GF-D8 (cell line): ENCODE results near the gene GPC6.

Experiments
- DNase-seq: peaks from one replicate; lab custom pipeline; 2025; lab: John Stamatoyannopoulos, UW

GPC6 gene

DNA sequence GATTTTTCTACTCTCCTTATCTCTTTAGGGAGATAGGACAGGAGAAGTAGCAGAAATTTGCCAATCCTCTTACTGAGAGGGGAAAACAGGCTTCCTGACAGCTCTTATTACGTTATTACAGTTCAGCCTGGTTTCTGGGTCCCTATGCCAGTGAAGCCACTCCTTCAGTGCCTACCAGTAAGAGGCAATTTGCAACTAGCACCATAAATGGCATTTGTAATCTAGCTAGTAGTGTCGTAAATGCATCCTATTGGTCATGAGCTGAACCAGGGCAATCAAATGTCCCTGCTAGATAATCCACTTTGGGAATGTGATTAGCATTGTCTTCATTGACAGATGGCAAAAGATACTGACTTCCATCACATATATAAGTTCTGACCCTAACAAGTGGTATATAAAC is 824.1 kb downstream of the GPC6 start:
- DNase-seq, result no peak

DNA sequence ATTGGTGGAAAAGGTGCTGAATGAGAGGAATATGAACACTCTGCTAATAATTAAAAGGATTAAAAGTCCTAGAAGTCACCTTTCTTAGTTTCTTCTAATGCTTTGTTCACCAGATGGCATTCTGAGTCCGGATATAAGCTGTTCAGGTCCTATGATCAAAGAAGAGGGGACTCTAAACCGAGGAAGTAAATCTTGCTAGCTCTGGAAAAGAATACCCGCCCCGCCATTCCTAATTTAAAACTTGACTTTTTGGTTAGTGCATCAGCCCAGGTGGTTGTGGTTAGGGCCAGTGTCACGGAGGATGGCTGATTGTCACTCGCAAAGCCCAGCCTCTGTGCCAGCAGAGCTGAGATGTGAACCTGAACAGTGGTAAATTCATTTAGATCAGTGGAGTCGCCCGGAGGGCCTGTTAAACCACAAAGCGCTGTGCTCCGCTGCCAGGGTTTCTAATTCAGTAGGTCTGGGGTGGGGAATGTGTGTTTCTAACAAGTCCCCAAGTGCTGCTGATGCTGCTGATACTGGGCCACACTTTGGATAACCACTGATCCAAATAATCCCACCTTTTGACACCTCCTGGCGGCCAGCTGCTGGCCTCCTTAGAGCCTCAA is 827.5 kb downstream of the GPC6 start:
- DNase-seq, result no peak

DNA sequence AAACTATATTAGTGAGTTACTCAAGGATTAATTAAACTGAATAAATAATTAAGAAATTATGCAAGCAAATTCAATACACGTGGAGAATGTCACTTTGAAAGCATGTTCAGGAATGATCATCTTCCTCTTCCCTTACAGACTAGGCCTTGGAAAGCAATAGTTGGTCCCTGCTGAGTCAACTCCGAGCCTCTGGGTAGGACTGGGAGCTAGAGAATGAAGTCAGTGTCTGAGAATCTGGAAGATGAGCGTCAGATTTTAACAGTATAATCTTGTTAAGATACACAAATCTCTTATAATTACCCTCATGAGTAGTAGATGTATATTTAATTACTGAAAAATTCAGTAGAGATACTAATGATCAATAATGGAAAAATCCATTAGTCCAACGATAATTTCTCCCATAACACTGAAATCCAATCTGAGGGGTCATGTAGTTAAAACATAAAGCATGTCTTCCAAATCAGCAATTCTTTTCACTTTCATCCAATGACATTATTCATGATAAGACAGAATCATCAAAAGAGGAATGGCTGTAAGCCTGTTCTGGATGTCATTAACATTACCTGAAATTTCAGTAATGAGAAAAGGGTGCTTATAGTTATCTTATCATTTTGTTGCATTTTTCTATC is 829.9 kb downstream of the GPC6 start:
- DNase-seq, result no peak

DNA sequence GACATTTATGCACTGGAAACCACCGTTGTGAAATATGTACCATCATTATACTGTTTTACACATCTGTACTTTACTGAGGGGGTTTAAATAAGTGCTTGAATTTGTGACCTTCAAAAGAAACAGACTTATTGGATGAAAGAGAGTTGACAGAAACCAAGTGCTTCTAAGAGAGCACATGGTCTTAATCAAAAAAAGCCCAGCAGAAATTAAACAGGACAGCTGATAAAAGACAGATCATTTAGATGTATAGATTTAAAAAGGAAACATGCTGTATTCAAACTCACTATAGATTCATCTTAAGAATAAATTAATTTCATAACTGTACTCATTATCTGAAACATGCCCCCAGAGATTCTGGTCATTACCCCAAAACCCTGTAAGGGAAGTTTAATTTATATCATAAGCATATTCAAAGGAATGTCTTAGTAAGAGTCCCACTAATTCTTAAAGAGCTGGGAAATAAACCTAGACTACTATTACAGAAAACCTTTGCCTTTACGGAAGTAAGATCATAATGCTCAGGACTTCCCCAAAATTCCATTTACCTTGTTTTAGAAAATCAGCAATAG is 831.1 kb downstream of the GPC6 start:
- DNase-seq, result no peak

DNA sequence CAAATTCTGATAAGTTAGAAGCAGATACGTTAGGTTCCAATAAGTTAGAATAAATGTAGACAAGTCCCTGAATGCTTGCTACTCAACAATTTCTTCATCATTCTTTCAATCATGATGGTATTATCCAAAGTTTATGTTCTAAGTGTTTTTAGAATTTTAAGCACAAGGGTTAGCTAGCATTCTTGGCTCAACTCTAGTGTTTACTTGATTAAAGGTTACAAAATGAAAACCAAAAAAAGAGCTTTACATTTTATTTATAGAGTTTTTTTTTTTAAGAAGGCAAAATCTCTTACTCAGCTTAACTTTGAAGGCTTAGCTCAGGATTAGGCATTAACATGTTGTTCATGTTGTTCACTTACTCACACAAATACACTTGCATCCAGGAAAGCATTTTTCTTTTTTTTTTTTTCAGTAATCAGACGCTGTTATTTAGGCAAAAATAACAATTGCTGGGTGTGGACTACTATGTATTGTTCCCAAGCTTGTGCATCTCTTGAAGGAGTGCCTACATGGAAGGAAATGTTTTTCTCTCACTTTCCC is 832.3 kb downstream of the GPC6 start:
- DNase-seq, result no peak

DNA sequence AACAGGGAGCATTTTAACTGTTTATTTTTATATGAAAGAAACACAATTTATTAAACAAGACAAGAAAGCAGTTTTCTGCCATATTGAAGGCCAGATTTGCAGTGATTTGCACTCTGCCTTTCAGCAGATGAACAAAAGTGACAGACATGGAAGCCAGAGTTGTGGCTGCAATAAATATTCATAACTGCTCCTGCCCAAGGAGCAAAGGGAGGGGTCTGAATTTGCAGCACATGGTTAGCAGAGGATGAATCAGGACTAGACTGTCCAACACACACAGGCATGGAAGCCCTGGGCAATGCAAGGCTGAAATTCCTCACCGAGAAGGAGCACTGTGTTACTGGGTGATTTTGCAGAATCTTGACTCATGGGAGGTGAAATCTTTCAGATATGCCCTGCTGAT is 834.7 kb downstream of the GPC6 start:
- no peak for DNase-seq

DNA sequence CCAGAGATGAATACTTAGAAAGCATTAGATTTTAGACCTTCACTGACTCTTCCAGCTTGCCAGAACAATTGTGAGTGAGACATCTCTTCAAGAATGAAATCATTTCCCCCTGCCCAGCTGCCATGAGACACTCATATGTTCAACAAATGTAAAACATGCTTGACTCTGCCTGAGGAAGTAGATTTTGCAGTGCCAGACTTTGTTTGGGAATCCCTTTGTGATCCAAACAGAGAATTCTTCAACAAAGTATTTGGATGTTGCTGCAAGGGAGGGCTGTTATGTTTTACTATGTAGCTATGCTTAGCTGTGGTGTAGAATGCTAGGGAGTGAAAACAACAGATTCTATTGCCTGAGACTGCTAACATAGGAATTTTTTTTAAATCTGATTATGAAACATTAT is 836.5 kb downstream of the GPC6 start:
- no peak for DNase-seq

DNA sequence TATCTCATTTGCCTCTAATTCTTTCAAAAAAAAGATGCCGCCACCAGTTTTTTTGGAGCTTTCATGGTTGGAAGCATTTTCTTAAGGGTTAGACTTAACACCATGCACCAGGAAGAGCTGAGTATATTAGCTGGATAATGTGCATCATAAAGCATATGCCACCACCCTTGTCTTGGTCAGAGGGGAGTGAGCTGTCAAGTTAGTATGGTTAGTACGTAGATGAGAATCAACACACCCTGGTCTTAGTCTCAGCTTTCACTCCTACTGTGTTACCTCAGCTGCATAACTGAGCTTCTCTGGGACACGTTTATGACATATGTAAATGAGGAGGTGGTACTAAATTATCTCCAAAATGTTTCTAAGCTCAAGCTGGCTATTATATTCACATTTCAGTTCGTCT is 837.2 kb downstream of the GPC6 start:
- no peak for DNase-seq

DNA sequence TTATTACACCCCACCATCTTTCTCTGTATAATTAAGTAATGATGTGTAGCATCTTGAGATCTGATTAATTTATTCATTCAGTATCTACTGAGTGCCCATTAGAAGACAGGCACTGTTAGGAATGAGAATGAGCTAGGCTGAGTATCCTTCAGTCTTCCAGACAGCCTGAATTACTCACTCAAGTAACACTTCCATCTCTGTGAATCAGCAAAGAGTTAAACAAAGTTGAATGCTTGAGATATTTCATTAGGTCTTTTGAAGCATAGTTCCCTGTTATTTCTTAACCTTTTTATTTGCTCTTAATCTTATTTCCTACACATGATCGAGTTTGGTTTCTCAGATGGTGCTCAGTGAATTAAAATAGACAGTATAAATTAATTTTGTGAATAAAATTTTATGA is 839.1 kb downstream of the GPC6 start:
- no peak for DNase-seq

DNA sequence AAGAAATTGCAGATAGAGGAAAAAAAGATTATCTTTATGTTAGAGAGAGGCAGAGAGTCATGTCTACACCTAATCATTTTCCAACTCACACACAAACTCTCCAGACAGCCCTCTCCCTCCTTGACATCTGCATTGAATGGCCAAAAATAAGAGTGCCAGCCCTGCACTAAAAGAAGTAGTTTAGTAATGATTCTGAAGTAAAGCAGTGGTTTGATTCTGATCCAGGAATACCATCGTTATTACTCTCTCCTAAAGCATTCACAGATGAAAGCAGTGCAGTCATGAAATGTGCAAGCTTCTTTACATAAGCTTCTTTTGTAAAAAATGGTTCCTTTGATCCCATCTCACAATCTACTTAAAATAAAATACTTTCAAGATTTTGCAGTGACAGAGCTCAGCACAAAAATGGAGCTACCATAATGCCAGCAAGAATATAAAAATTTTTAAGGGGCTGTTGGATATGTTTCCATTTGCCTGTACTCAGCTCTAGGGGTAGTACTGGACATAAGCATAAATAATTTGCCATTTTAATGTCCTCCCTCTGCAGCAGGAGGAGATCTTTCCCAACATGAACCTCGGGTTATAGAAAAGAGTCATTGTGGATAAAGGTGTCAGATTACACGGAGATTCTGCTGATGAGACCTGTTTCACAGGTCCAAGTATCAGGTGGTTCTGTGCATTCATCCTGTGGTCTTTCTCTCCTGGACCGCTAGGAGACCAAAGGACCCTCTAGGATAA is 846.6 kb downstream of the GPC6 start:
- no peak for DNase-seq

DNA sequence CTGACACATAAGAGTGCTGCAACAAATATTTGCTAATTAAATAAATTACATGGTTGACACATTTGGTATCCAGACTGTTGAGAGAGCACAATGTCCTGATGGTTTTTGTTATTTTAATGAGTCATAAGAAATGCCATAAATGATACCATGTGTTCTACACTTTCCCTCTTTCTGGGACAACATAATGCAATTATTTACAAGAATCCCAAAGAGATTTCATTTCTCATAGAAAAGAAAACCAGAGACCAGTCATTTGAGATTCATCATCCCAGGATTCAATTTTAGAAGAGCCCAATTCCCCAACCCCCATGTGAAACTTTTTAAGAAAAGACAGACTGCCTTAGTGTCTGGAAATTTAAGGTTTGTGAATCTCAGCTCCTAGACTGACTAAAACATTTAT is 853.3 kb downstream of the GPC6 start:
- no peak for DNase-seq

DNA sequence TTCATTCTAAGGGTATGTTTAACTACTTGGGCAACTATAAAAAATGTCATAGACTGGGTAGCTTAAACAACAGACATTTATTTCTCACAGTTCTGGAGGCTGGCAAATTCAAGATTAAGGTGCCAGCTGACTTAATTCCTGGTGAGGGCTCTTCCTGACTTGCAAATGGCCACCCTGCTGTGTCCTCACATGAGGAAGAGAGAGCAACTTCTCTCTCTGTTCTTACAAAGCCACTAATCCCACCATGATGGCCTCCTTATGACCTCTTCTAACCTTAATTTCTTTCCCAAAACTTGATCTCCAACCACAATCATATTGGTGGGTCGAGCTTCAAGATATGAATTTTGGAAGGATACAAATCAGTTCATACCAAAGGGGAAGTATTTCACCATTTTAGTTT is 853.9 kb downstream of the GPC6 start:
- DNase-seq, result no peak

DNA sequence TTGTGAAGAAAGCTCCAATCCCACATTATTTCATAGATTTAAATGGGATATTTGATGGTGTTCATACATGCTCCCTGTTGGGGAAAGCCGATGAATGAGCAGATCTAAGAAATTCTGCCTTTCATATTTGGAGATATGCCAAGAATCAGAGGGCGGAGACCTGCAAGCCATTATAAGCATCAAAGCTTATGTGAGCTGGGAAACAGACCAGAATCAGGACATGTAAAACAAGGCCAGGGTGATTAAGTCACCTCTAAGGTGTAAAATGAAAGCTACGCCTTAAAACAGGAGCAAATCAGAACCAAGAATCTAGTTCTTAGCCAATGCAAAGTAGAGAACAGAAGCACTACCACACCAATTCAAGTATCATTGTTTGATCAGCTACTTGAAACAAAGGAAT is 860.5 kb downstream of the GPC6 start:
- no peak for DNase-seq

DNA sequence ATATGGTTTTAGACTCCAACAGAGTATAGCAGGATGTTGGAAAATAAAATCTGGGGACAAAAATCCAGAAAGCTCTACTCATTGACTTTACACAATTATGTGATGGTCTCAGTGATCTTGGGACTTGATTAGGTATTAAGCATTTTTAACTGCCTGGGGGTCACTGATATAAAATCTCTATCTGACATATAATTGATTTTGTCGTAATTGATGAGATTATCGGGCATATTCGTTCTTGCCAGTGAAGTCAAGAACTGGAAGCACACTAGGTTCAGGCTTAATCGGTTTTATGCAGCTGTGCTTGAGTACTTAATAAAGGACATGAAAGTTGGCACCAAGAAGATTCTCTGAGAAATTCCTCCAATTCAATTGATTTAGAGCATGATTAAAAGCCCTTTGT is 862.1 kb downstream of the GPC6 start:
- no peak for DNase-seq

DNA sequence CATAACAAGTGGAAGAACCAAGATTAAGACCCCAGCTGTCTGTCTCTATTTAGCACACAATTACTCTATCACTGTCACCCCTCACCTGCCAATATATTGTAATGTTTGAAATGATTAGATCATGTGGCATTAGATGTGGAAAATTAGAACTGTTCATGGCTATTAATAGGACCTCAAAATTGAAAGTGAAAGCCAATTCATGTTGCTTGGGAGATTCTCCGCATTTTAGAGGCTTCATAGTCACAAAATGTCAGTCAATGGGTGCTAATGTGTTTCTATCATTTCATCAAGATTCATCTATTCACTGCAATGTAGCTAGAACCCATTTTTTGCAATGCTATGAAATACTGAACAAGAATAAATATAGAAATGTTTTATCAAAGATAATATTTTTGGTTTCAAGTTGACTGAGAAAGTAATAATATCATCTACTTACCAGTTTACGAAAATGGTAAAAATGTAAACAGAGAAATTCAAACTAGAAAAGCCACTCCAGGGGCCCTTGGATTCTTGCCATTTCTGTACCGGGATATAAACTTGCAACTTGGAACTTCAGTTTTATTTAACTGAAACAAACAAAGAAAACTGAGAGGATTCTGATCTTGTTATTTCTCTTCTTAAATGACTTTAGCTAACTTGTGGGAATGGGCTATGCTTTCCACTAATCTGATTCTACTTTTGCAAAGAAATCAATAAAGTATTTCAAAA is 864.3 kb downstream of the GPC6 start:
- no peak for DNase-seq

DNA sequence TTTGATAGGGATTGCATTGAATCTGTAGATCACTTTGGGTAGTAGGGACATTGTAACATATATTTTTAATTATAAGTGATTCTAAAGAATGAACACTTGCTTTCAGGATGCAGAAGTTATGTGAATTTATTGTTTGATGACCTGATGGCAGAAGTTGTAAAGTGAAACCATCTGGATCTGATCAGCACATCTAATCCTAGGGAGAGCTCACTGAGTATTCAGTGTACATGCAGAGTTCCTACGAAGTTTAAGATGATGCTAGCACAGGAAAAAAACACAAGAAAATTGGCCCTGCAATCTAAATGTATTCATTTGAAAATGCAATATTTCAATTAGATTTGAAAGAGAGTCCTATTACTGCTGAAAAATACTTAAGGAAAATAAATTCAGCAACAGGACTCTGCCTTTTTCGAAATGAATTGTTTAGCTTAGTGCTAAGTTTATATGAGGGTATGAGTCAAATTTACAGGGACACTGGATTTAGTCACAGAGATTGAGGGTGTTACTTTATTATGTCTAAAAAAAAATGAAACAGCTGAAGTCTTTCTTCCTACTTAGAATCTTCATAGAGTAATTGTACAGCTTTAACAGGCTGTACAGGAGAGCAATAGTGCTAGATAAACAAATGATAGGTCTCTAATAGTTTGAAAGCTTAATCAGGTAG is 867.2 kb downstream of the GPC6 start:
- no peak for DNase-seq

DNA sequence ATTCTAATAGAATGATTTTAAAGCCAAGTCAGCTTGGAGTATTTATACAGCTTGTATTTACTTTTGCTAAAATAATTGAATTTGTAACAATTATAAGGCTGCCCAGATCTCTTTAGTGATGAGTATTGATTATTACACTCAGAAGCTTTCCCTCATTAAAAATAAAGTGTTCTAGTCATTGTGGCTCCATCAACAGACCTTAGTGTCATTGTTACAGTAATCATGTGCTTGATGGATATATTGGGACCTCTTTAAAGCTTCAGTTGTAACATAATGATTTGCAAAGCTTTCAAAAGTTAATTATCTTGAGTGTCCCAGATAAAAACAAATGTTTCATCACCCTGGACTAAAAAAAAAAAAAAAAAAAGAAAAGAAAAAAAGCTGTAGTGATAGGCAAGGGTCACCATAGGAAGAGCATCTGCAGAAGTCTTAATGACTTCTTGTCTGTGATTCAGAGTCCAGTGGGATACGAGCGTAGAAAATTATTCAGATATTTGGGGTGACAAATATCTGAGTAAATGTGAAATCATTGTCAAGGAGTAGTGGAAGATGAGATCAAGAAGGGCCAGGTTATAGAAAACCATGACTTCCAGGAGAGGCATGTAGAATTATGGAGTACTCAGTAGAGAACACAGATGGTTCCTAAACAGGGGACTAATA is 883.2 kb downstream of the GPC6 start:
- DNase-seq, result no peak

DNA sequence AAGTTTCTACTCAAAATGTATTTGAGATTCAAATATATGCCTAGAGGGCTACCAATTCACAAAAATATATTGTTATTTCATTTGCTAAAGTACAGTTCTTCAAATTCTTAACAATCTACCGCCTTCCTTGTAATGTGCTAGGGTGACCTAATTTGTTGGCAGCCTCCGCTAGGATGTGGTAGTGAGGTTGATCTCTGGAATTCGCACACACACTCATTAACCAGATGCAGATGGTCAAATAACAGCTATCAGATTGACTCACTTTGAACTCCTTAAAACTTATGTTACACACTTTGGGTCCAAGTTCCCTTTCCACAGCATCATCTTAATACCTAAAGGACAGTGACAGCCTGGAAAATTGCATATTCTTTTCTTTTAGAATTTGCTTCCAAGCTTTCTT is 885.6 kb downstream of the GPC6 start:
- DNase-seq, result no peak

DNA sequence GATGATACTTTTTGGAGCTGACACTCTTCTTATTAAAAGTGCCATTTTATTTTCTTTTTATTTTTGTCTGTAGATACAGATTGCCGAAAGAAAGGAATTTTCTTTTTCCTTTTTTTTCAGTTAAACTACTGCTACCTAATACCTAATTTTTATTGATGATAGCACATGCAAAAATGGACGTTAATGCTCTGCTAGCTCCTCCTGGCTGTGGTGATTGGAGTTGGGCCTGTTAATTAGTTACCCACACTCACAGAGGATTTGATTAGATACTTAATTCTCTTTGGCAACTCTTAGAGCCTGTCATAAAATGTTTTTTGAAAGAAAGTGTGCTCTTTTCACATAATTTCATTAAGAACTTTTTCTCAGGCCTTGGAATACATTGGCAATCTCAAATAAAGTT is 886.1 kb downstream of the GPC6 start:
- DNase-seq, result no peak

DNA sequence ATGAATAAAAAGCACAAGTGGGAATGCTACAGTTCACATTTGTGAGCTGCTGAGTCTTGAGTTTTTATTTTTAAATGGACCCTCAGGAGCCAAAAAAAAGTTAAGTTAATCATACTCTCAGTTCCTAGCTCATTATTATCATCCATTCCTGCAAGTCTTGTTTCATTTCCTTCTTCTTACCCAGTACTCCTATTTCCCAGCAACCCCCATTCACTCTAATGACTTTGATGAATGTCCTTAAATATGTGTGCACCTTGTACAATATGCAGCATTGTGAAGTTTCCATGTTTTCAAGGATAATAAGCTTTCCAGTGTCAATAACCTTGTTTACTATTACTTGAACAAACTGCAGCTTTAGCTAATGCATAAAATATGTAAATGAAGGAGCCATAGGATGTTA is 886.6 kb downstream of the GPC6 start:
- no peak for DNase-seq

DNA sequence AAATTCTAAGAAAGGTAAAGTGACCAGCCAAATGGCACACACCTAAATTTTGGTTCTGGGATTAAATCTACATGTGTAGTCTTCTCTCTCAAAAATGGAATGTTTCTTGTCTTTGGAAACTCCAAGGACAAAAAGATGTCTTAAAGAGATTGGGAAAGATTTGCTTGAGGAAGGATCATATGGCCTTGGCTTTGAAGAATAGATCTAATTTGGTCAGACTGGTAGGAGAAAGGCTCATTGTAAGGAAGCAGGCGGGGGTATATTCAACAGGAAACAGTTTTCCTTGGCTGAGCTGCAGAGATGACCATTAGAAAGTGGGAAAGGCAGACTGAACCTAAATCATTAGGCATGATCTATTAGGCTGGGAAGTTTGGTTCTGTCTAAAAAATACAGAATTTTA is 887.6 kb downstream of the GPC6 start:
- no peak for DNase-seq
